Right lobe of liver (tissue), 6 donors: ENCODE results near the gene NUDT11. TPM values are rescaled to one million over a fixed set of nuclear protein-coding genes. Genes with fewer than 3 reads are reported as not detected.
"Not testable (repeated sequence)": the region's sequence is repeated elsewhere in the genome, so short reads cannot be mapped to it uniquely, and the experiment has no call there.

ENCODE experiments used
- ATAC-seq, 4 donors: fragments of 200-7000 bp; cut with Tn5 transposase; one replicate each; pipeline ENCODE4 v1.9.1; 2020; ENCODE audit warnings: mild to moderate bottlenecking in 4 of 4, moderate library complexity in 4 of 4
- DNase-seq, 3 donors: peaks; one replicate each; pipeline ENCODE4 v3.0.0-alpha.2; 2020
- H3K27ac ChIP-seq, 3 donors: fragments of 200-600 bp; one replicate each; pipeline ENCODE4 v1.8.0; 2022
- H3K27me3 ChIP-seq, 2 donors: fragments of 200-600 bp; one replicate each; pipeline ENCODE4 v1.8.0; 2022
- H3K36me3 ChIP-seq, 4 donors: fragments of 200-600 bp; sonication (generic) in 1 of 4; one replicate each; pipeline versions ENCODE4 v1.5.1 to v1.8.0; 2017 to 2022; ENCODE audit warnings: control low read depth in 1 of 4
- H3K4me1 ChIP-seq, 4 donors: fragments of 200-600 bp; sonication (generic) in 1 of 4; one replicate each; pipeline versions ENCODE4 v1.5.1 to v1.8.0; 2017 to 2022; ENCODE audit warnings: control low read depth in 1 of 4
- H3K4me3 ChIP-seq, 3 donors: fragments of 200-600 bp; one replicate each; pipeline ENCODE4 v1.8.0; 2022
- H3K9me3 ChIP-seq, 4 donors: fragments of 200-600 bp; sonication (generic) in 1 of 4; one replicate each; pipeline versions ENCODE4 v1.5.1 to v1.8.0; 2017 to 2022; ENCODE audit warnings: control low read depth in 1 of 4
- POLR2A ChIP-seq: fragments of 450-650 bp; IDR thresholded peaks from one replicate; pipeline ENCODE4 v1.6.1; 2017; ENCODE audit warnings: antibody characterized with exemption, mild to moderate bottlenecking
- WGBS: methylation state at CpG from one replicate; pipeline ENCODE4 v1.1.6; 2018; ENCODE audit warnings: low coverage, low lambda C conversion rate; ENCODE audit not compliant: insufficient coverage; ENCODE audit errors: missing lambda C conversion rate; 5-methylcytosine and 5-hydroxymethylcytosine counted together
- intact Hi-C, 2 donors: fragments of 100-400 bp; cut with DNase I; formaldehyde crosslinking; loops; one replicate each; pipeline versions ENCODE4 v1.11.2 to v1.14.1; 2022
- total RNA-seq, 6 experiments: library from RNA; depleted of rRNA in 2 of 6; stranded (reverse); fragments of >200 nt in 2 of 6; fragmentation: NEBNext Ultra II Directional in 3 of 6; extraction: Animal tissue kit (Norgen Biotek cat#: 25700) in 3 of 6; gene quantifications; one replicate each; pipeline versions ENCODE4 v1.1.0 to v1.2.4, GENCODE V29; 2016 to 2023
- TF ChIP-seq, protein P1 (sequence below), 4 donors: fragments of 200-600 bp in 3 of 4; fragments of 450-650 bp in 1 of 4; IDR thresholded peaks; one replicate each; pipeline versions ENCODE4 v1.5.1 to v1.8.0; 2016 to 2022; ENCODE audit warnings: antibody characterized with exemption in 4 of 4, mild to moderate bottlenecking in 2 of 4
- donor health status: DM: no; HTN: yes; CAD: no.
- donor health status: DM: no; HTN: no; CAD: no.
- donor health status: DM: no; HTN: no; CAD: no.
- donor health status: DM: no; HTN: yes; CAD: no.
- donor health status: DM: no; HTN: yes; CAD: no.

NUDT11 gene
- total RNA-seq, 6 experiments from 2014 or later = not detected

DNA sequence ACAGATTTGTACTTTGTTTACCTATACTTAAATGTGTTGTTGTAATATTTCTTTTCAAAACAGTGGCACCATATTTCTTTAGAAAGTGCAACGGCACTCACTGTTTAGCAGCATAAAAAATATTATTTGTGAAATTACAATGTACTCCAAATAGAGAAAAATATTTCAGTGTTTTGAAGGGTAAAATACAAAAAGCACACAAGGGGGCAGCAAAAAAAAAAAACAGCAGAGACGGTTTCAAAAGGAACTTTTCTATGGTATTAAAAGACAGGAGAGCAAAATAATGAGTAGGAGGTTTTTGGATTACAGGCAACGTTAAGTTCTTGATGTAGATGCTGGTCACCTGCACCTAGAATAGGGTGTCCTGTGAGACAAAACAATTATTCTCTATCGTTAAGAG, 2.0 kb downstream of the NUDT11 start:
- H3K4me1 ChIP-seq = no peaks in the 10 kb centered on the region
- 38% methylated on average over 4 of the region's 4 CpGs for WGBS
- H3K36me3 ChIP-seq = no peaks in the 10 kb centered on the region
- no peak overlapping the region for H3K27ac ChIP-seq
- H3K9me3 ChIP-seq = no peaks in the 10 kb centered on the region
- TF ChIP-seq POLR2A = no peak
- TF ChIP-seq, protein P1, sequence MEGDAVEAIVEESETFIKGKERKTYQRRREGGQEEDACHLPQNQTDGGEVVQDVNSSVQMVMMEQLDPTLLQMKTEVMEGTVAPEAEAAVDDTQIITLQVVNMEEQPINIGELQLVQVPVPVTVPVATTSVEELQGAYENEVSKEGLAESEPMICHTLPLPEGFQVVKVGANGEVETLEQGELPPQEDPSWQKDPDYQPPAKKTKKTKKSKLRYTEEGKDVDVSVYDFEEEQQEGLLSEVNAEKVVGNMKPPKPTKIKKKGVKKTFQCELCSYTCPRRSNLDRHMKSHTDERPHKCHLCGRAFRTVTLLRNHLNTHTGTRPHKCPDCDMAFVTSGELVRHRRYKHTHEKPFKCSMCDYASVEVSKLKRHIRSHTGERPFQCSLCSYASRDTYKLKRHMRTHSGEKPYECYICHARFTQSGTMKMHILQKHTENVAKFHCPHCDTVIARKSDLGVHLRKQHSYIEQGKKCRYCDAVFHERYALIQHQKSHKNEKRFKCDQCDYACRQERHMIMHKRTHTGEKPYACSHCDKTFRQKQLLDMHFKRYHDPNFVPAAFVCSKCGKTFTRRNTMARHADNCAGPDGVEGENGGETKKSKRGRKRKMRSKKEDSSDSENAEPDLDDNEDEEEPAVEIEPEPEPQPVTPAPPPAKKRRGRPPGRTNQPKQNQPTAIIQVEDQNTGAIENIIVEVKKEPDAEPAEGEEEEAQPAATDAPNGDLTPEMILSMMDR (IDR thresholded peaks at IDR 0.05) = peak in 3 of 4 donors; percentile 6 to 21 (median 13)
- no peak overlapping the region for H3K4me3 ChIP-seq
- H3K27me3 ChIP-seq = peaks cover 4 to 21% of the 10 kb centered on the region in 2 donors
- intact Hi-C loops = no loop called here
- no peak for DNase-seq
- no peak for ATAC-seq

DNA sequence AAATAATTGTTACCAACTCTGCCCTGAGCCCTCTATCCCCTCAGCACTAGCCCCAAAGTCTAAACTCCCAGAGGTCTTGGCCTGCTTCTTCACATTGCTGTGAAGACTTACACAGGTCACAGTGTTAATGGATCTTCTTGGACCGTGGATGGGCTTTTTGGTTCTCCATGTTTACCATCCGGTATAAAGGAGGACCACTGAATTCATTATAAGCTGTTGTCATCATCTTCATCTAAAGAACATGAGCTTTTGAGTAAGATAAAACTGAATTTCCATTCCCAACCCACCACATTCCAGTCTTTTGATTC, 8.5 kb downstream of the NUDT11 start:
- no peak for TF ChIP-seq POLR2A
- TF ChIP-seq, protein P1 (IDR thresholded peaks at IDR 0.05) = no peak
- ATAC-seq = no peak

DNA sequence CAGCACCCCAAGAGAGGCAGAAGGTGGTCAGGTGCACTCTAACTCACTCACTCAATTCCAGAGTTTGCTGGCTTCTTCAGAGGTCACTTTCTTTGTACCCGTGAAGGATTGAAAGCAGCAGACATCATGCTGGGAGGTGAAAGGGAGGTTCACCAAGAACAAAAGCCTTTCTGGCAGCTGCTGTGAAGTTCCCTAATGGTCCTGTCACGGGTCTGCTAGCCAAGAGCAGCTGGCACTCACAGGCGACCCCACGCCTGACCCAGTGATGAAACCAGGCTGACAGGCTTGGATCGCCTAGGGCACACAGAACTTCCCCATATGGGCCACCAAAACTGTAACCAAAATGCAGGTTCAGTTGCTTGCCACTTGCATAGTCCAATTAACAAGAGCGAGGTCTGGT, 11.8 kb downstream of the NUDT11 start:
- Histone ChIP-seq H3K9me3 (no peaks in the 10 kb centered on the region), H3K36me3 (no peaks in the 10 kb centered on the region), H3K4me1 (no peaks in the 10 kb centered on the region), H3K27ac (no peak overlapping the region), H3K27me3 (no peaks in the 10 kb centered on the region), H3K4me3 (no peak overlapping the region)
- TF ChIP-seq, protein P1 (IDR thresholded peaks at IDR 0.05) = no peak
- no peak for TF ChIP-seq POLR2A
- 58% methylated on average over 6 of the region's 6 CpGs for WGBS
- DNase-seq (no peak), ATAC-seq (no peak)
- intact Hi-C loops = no loop called here

More for the DNA sequence above, 8.5 kb downstream of the NUDT11 start:
- H3K4me3 ChIP-seq = no peak overlapping the region
- H3K27ac ChIP-seq = no peak overlapping the region
- no peaks in the 10 kb centered on the region for H3K36me3 ChIP-seq
- no peak for DNase-seq
- WGBS = 30% methylated on average over 1 of the region's 2 CpGs
- peaks cover 0 to 8% of the 10 kb centered on the region in 2 donors for H3K27me3 ChIP-seq
- intact Hi-C loops = no loop called here
- no peaks in the 10 kb centered on the region for H3K4me1 ChIP-seq
- no peaks in the 10 kb centered on the region for H3K9me3 ChIP-seq

DNA sequence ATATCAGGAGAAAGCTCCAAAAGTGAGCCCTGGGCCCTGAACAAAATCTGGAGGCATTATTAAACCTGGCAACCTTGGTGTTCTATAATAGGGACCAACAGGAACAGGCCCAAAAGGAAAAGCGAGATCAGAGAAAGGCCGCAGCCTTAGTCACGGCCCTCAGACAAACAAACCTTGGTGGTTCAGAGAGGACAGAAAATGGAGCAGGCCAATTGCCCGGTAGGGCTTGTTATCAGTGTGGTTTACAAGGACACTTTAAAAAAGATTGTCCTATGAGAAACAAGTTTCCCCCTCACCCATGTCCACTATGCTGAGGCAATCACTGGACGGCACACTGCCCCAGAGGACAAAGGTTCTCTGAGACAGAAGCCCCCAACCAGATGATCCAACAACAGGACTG, 14.0 kb downstream of the NUDT11 start:
- intact Hi-C loops, H3K27me3 ChIP-seq, H3K36me3 ChIP-seq, DNase-seq, ATAC-seq, H3K27ac ChIP-seq, H3K9me3 ChIP-seq, H3K4me1 ChIP-seq, H3K4me3 ChIP-seq: not testable (repeated sequence)
- WGBS = 100% methylated on average over 2 of the region's 5 CpGs

DNA sequence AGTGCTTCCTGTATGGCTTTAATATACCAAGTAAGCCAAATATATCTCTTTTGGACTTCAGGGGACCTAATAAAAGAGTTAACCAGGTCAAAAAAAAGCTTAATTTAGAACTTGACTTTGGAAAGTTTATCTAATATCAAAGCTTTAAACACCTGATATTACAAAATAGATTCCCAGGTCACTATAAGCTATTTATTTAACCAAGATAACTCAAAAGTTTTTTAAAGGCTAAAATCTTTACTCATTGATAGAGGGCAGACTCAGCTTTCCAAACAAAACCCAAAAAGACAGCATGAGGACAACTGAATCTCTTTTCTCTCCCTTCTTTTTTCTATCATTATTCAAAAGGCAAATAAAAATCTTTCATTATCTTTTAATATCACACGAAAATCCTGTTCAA, 19.5 kb downstream of the NUDT11 start:
- Histone ChIP-seq H3K4me3 (no peak overlapping the region), H3K27me3 (peaks cover 0 to 3% of the 10 kb centered on the region in 2 donors), H3K27ac (no peak overlapping the region), H3K9me3 (no peaks in the 10 kb centered on the region), H3K36me3 (no peaks in the 10 kb centered on the region), H3K4me1 (no peaks in the 10 kb centered on the region)
- intact Hi-C loops = no loop called here
- WGBS = 43% methylated on average over 1 of the region's 1 CpG
- TF ChIP-seq POLR2A = no peak
- TF ChIP-seq, protein P1 (IDR thresholded peaks at IDR 0.05) = no peak
- ATAC-seq = no peak
- DNase-seq = no peak
